ENCODE data around the gene FKBP9. TPM values are rescaled to one million over a fixed set of nuclear protein-coding genes. Genes with fewer than 3 reads are reported as not detected.
"Not testable (repeated sequence)": the region's sequence is repeated elsewhere in the genome, so short reads cannot be mapped to it uniquely, and the experiment has no call there.

Gene FKBP9
- total RNA-seq, 1 experiment from 2014 or later, result 11.1 TPM

DNA sequence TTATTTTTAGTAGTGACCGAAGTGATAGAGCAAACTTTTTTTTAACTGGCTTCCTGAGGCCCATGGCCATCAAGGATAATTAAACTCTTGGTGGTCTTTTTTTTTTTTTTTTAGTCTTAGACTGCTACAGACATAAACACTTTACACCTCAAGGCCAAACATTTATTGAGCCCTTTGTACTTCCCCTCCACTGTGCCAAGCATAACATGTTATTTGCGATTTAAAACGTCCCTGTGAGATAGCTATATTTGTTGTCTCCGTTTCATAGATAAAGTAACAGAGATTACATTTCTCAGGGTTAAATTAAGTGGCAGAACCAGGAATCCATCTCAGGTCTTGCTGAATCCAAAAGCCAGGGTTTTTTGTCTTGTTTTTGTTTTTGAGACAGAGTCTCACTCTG lies 42.1 kb downstream of the FKBP9 start:
- not testable (repeated sequence) for H4K8ac ChIP-seq (replicated peaks; ENCODE audit: insufficient read length, low read depth, low read length); H3K27me3 Mint-ChIP-seq (ENCODE audit: low read depth); H4K20me1 ChIP-seq (ENCODE audit: control insufficient read depth, insufficient read depth, insufficient read length); DNase-seq; H3K9me3 Mint-ChIP-seq; H3K27ac ChIP-seq (ENCODE audit: insufficient read length, low read depth, low read length); H3K79me2 ChIP-seq (ENCODE audit: insufficient read depth, low read length); H3K4me1 ChIP-seq (ENCODE audit: insufficient read depth, low read length); H3K23me2 ChIP-seq (ENCODE audit: insufficient read length, low read depth, low read length, poor library complexity, severe bottlenecking); H3K23ac ChIP-seq (ENCODE audit: insufficient read length, low read depth, low read length); H2BK5ac ChIP-seq (ENCODE audit: insufficient read length, low read length); H2BK20ac ChIP-seq (ENCODE audit: low read depth, low read length, poor library complexity, severe bottlenecking); H2AFZ ChIP-seq (ENCODE audit: low read length); H3K14ac ChIP-seq (ENCODE audit: insufficient read depth, low read length); H4K91ac ChIP-seq (ENCODE audit: insufficient read length, low read depth, low read length); H3T11ph ChIP-seq (ENCODE audit: low read length); H2AK5ac ChIP-seq (ENCODE audit: insufficient read length, low read length); H3K79me1 ChIP-seq (ENCODE audit: insufficient read depth, low read depth, low read length, poor library complexity, severe bottlenecking); H3K27me3 ChIP-seq (ENCODE audit: insufficient read depth, low read length); H4K5ac ChIP-seq (ENCODE audit: insufficient read length, low read depth, low read length); H3K36me3 Mint-ChIP-seq (ENCODE audit: insufficient read depth in 1 of 3, low read depth in 3 of 3); H2BK12ac ChIP-seq (ENCODE audit: insufficient read length, low read depth, low read length); H3K4ac ChIP-seq (ENCODE audit: low read depth, low read length); H3K27ac Mint-ChIP-seq; H3K18ac ChIP-seq (ENCODE audit: insufficient read length, low read depth, low read length); H3K4me3 Mint-ChIP-seq; H3K56ac ChIP-seq (ENCODE audit: insufficient read length, low read depth, low read length); H2BK15ac ChIP-seq (ENCODE audit: low read depth, low read length); H2BK120ac ChIP-seq (ENCODE audit: low read depth, low read length, poor library complexity, severe bottlenecking); H3K9ac ChIP-seq (ENCODE audit: extremely low read depth, insufficient read length, low read length); H3K9me3 ChIP-seq (ENCODE audit: control insufficient read depth, low read depth, low read length); H3K4me2 ChIP-seq (ENCODE audit: insufficient read depth, insufficient read length, low read length)
- no CpG with 5 or more reads among the region's 4 CpGs for WGBS (ENCODE audit: extremely low coverage, insufficient read length, low lambda C conversion rate)
- H3K4me1 Mint-ChIP-seq, result peaks cover 20 to 21% of the 10 kb centered on the region in 2 experiments

DNA sequence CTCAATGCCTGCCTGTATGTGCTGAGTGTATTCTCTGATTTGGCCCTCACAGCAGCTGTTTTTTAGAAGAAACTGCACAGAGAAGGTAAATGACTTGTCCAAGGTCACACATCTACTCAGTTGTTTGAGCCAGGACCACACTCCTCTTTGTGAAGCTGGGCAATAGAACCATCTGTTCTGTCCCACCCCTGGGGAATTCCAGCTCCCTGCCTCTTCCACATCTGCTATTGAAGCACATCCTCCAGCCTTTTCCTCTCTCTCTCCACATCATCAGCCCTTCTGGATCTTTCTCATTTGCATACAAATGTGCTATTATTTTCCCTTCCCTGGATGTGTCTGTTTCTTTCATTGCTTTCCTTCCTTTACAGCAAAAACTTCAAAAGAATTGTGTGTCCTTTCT lies 45.9 kb downstream of the FKBP9 start:
- not testable (repeated sequence) for H3K79me2 ChIP-seq (ENCODE audit: insufficient read depth, low read length); H3K9me3 ChIP-seq (ENCODE audit: control insufficient read depth, low read depth, low read length); H3K36me3 Mint-ChIP-seq (ENCODE audit: insufficient read depth in 1 of 3, low read depth in 3 of 3); H2BK12ac ChIP-seq (ENCODE audit: insufficient read length, low read depth, low read length); H2AFZ ChIP-seq (ENCODE audit: low read length); H3K18ac ChIP-seq (ENCODE audit: insufficient read length, low read depth, low read length); H2BK20ac ChIP-seq (ENCODE audit: low read depth, low read length, poor library complexity, severe bottlenecking); H3K14ac ChIP-seq (ENCODE audit: insufficient read depth, low read length); DNase-seq; H3K79me1 ChIP-seq (ENCODE audit: insufficient read depth, low read depth, low read length, poor library complexity, severe bottlenecking); H4K8ac ChIP-seq (replicated peaks; ENCODE audit: insufficient read length, low read depth, low read length); H3K4me2 ChIP-seq (ENCODE audit: insufficient read depth, insufficient read length, low read length); H3K27me3 ChIP-seq (ENCODE audit: insufficient read depth, low read length); H3K23me2 ChIP-seq (ENCODE audit: insufficient read length, low read depth, low read length, poor library complexity, severe bottlenecking); H3T11ph ChIP-seq (ENCODE audit: low read length); H3K27ac Mint-ChIP-seq; H2AK5ac ChIP-seq (ENCODE audit: insufficient read length, low read length); H4K5ac ChIP-seq (ENCODE audit: insufficient read length, low read depth, low read length); H3K4ac ChIP-seq (ENCODE audit: low read depth, low read length); H3K9ac ChIP-seq (ENCODE audit: extremely low read depth, insufficient read length, low read length); H3K4me1 ChIP-seq (ENCODE audit: insufficient read depth, low read length); H3K27me3 Mint-ChIP-seq (ENCODE audit: low read depth); H3K23ac ChIP-seq (ENCODE audit: insufficient read length, low read depth, low read length); H4K20me1 ChIP-seq (ENCODE audit: control insufficient read depth, insufficient read depth, insufficient read length); H2BK120ac ChIP-seq (ENCODE audit: low read depth, low read length, poor library complexity, severe bottlenecking); H2BK5ac ChIP-seq (ENCODE audit: insufficient read length, low read length); H3K56ac ChIP-seq (ENCODE audit: insufficient read length, low read depth, low read length); H3K27ac ChIP-seq (ENCODE audit: insufficient read length, low read depth, low read length); H4K91ac ChIP-seq (ENCODE audit: insufficient read length, low read depth, low read length); H2BK15ac ChIP-seq (ENCODE audit: low read depth, low read length); H3K9me3 Mint-ChIP-seq; H3K4me3 Mint-ChIP-seq
- H3K4me1 Mint-ChIP-seq, result peaks cover 16 to 17% of the 10 kb centered on the region in 2 experiments

All from H9 (cell line).